ENCODE results near the gene SHISAL2A. TPM values are rescaled to one million over a fixed set of nuclear protein-coding genes. Genes with fewer than 3 reads are reported as not detected.

Gene SHISAL2A
- total and polyA plus RNA-seq, 7 donors = 8.1 TPM; not detected in 6

DNA sequence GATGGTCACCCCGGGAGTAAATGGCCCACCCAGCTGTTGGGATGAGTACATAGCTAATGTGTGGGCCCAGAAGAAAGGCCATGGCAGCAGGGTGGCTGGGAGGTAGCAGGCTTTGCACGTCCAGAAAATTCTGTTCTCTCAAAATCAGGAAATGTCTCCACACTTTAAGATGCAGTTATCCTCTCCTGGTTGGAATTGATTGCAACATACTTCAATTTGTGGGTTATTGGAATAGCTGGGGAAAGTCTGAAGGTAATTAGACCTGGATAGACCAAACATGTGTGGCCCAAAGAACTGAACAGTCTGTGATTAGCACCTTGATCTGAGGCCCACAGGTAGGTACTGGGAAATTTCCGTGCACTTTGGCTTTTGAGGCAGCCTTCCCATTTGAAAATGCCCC lies 35.0 kb downstream of the SHISAL2A start:
- intact Hi-C loops (cut with DNase I) = no loop called here

DNA sequence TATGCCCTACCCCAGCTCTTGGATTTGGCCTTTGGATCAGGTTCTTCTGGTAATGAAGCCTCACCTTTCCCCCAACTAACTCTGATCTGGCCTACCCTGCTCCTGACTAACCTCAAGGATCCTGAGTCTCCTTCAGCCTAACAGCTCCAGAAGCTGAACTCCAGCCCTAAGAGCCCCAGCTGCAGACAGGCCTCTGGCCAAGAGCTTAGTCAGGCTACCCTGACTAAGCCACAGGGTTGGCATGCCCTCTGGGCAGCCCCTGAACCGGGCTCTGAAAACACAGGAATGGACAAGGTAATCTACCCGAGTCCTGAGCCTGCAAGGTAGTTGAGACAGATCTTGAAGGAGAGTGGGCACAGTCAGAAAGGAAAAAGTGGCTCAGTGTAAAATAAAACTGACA lies 35.7 kb downstream of the SHISAL2A start:
- Histone ChIP-seq H3K4me3 (no peak overlapping the region), H3K36me3 (no peaks in the 10 kb centered on the region), H3K27me3 (peaks cover 0 to under 1% (median 0%) of the 10 kb centered on the region in 3 donors), H3K27ac (no peak overlapping the region), H3K9me3 (no peaks in the 10 kb centered on the region), H3K4me1 (peaks cover 0 to 3% (median 0%) of the 10 kb centered on the region in 4 donors)
- no peak for DNase-seq
- intact Hi-C loops (cut with DNase I) = no loop called here
- 92 to 95% methylated on average over 2 of the region's 2 CpGs for WGBS, 2 donors
- no peak for TF ChIP-seq POLR2A (IDR thresholded peaks at IDR 0.05)
- TF ChIP-seq POLR2AphosphoS5 (IDR thresholded peaks at IDR 0.05) = no peak
- TF ChIP-seq, protein P1, sequence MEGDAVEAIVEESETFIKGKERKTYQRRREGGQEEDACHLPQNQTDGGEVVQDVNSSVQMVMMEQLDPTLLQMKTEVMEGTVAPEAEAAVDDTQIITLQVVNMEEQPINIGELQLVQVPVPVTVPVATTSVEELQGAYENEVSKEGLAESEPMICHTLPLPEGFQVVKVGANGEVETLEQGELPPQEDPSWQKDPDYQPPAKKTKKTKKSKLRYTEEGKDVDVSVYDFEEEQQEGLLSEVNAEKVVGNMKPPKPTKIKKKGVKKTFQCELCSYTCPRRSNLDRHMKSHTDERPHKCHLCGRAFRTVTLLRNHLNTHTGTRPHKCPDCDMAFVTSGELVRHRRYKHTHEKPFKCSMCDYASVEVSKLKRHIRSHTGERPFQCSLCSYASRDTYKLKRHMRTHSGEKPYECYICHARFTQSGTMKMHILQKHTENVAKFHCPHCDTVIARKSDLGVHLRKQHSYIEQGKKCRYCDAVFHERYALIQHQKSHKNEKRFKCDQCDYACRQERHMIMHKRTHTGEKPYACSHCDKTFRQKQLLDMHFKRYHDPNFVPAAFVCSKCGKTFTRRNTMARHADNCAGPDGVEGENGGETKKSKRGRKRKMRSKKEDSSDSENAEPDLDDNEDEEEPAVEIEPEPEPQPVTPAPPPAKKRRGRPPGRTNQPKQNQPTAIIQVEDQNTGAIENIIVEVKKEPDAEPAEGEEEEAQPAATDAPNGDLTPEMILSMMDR (IDR thresholded peaks at IDR 0.05) = no peak
- no peak for TF ChIP-seq EP300 (IDR thresholded peaks at IDR 0.05)

More for the DNA sequence above, 35.0 kb downstream of the SHISAL2A start:
- no peaks in the 10 kb centered on the region for H3K36me3 ChIP-seq
- no peak overlapping the region for H3K27ac ChIP-seq
- peaks cover 0 to 3% (median 0%) of the 10 kb centered on the region in 3 donors for H3K27me3 ChIP-seq
- DNase-seq = no peak
- peaks cover 0 to 3% (median 0%) of the 10 kb centered on the region in 4 donors for H3K4me1 ChIP-seq
- WGBS, 2 donors = 90 to 91% methylated on average over 3 of the region's 3 CpGs
- no peak for TF ChIP-seq POLR2AphosphoS5 (IDR thresholded peaks at IDR 0.05)
- TF ChIP-seq EP300 (IDR thresholded peaks at IDR 0.05) = no peak
- no peak for TF ChIP-seq POLR2A (IDR thresholded peaks at IDR 0.05)
- TF ChIP-seq, protein P1 (IDR thresholded peaks at IDR 0.05) = no peak
- H3K9me3 ChIP-seq = no peaks in the 10 kb centered on the region
- H3K4me3 ChIP-seq = no peak overlapping the region

DNA sequence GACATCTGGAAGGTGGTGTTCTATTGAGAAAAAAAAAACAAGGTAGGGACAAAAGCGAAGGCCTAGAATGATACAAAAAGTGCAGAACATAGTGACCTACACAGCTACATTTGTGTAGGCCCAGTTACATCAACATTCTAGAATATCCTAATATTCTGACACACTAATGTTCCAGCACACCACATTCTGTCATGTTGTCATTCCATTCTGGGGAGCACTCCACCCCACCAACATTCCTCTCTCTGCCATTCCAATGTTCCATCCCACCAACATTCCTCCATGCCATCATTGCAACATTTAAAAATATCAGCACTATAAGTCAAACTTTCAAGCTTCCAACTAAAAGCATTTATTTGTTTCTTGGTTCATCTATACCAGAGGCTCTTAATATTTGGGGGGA lies 36.7 kb downstream of the SHISAL2A start:
- Histone ChIP-seq H3K27ac (no peak overlapping the region), H3K27me3 (no peaks in the 10 kb centered on the region), H3K36me3 (no peaks in the 10 kb centered on the region), H3K4me1 (peaks cover 0 to 3% (median 0%) of the 10 kb centered on the region in 4 donors), H3K4me3 (no peak overlapping the region), H3K9me3 (no peaks in the 10 kb centered on the region)
- DNase-seq = no peak
- WGBS, 2 donors = 96 to 100% methylated on average over 1 of the region's 1 CpG
- TF ChIP-seq EP300 (IDR thresholded peaks at IDR 0.05) (no peak), POLR2A (IDR thresholded peaks at IDR 0.05) (no peak), POLR2AphosphoS5 (IDR thresholded peaks at IDR 0.05) (no peak)
- TF ChIP-seq, protein P1 (IDR thresholded peaks at IDR 0.05) = no peak
- intact Hi-C loops (cut with DNase I) = no loop called here

DNA sequence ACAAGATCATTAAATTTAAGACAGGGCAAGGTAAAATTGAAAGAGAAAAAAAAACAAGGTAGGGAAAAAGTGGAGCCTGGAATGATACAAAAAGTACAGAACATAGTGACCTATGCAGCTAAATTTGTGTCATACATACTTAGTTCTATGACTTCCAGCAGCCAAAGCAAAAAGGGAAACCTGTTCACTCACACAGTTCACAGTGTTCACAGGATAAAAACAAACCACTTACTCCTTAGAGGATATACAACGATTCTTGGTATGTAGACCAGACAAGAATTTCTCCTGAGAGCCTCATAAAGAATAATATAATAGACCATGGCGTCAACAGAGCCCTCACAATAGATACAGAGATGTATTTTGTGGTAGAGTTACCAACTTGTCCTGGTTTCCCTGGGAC lies 37.6 kb downstream of the SHISAL2A start:
- H3K27ac ChIP-seq = no peak overlapping the region
- peaks cover 0 to 3% (median 0%) of the 10 kb centered on the region in 4 donors for H3K4me1 ChIP-seq
- 82 to 83% methylated on average over 2 of the region's 2 CpGs for WGBS, 2 donors
- H3K9me3 ChIP-seq = no peaks in the 10 kb centered on the region
- H3K36me3 ChIP-seq = no peaks in the 10 kb centered on the region
- no peak overlapping the region for H3K4me3 ChIP-seq
- intact Hi-C loops (cut with DNase I) = no loop called here
- no peak for DNase-seq
- H3K27me3 ChIP-seq = no peaks in the 10 kb centered on the region
- TF ChIP-seq EP300 (IDR thresholded peaks at IDR 0.05) (no peak), POLR2A (IDR thresholded peaks at IDR 0.05) (no peak), POLR2AphosphoS5 (IDR thresholded peaks at IDR 0.05) (no peak)
- TF ChIP-seq, protein P1 (IDR thresholded peaks at IDR 0.05) = no peak

DNA sequence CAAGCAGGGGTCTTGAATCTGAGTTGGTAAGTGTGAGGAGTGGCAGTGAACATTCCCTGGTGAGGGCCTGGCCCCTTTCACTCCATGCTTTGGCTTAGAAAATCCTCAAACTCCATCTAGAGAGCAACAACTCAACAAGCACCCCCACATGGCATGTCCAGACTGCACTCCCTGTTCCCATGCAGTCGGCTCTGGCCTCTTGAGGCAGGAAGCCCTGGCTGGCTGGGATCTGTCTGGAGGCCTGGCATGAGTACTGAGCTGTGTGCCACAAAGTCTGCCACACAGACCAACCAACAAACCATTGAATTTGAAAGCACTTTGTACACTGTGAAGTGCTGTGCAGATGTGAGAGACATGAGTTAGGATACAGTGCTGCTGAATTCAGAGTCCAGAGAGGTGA lies 40.0 kb downstream of the SHISAL2A start:
- no peak overlapping the region for H3K4me3 ChIP-seq
- DNase-seq = no peak
- H3K27ac ChIP-seq = no peak overlapping the region
- H3K4me1 ChIP-seq = peaks cover 0 to 3% (median 0%) of the 10 kb centered on the region in 4 donors
- no peaks in the 10 kb centered on the region for H3K27me3 ChIP-seq
- 37 to 75% methylated on average over 1 of the region's 1 CpG for WGBS, 2 donors
- no peak for TF ChIP-seq POLR2AphosphoS5 (IDR thresholded peaks at IDR 0.05)
- TF ChIP-seq POLR2A (IDR thresholded peaks at IDR 0.05) = no peak
- intact Hi-C loops (cut with DNase I) = no loop called here
- no peaks in the 10 kb centered on the region for H3K36me3 ChIP-seq
- H3K9me3 ChIP-seq = no peaks in the 10 kb centered on the region
